Endothelial cell of umbilical vein (primary cell): ENCODE data around the gene MORC1.

Source experiments
- CTCF ChIP-seq, 2 donors: IDR thresholded peaks; 1 replicate in 1 of 2; 2 replicates in 1 of 2; pipeline ENCODE4 v1.5.1; 2011; ENCODE audit warnings: low read length in 2 of 2, mild to moderate bottlenecking in 2 of 2, moderate library complexity in 2 of 2, control low read depth in 1 of 2, inconsistent platforms in 1 of 2, low read depth in 1 of 2; ENCODE audit not compliant: insufficient read depth in 1 of 2; ENCODE audit errors: extremely low read depth in 1 of 2
- EZH2 ChIP-seq: IDR thresholded peaks from 2 replicates; pipeline ENCODE4 v1.6.1; 2012; ENCODE audit warnings: borderline replicate concordance, low read depth, mild to moderate bottlenecking, moderate library complexity, low read length, inconsistent platforms; ENCODE audit not compliant: severe bottlenecking
- MAX ChIP-seq: IDR thresholded peaks from 2 replicates; pipeline ENCODE4 v1.6.1; 2011; ENCODE audit not compliant: insufficient read depth, insufficient read length
- MYC ChIP-seq: IDR thresholded peaks from one replicate; pipeline ENCODE4 v1.6.1; 2011; ENCODE audit warnings: mild to moderate bottlenecking, low read depth, low read length
- POLR2AphosphoS5 ChIP-seq: IDR thresholded peaks from 2 replicates; pipeline ENCODE4 v1.6.1; 2012; ENCODE audit warnings: low read depth, mild to moderate bottlenecking, control low read depth, low read length, moderate library complexity; ENCODE audit not compliant: insufficient read depth

DNA sequence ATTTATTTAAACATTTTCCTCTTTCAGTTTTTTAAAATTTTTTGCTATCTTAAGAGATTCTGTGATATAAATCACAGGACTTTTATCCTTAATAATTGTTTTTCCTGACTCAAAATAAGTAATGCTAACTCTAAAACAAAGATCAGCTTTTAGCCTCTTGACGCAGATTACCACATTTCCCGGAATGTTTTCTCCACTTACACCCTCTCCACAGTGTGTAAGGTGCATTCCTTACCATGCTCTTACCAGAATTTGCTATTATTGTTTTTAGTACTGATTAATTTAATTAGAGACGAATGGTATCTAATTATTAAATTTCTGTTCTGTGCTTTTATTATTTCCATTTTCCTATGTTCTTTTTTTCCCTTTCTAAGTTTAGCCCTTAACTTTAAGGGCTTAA, 199.1 kb downstream of the MORC1 start:
- no peak for TF ChIP-seq CTCF (IDR thresholded peaks at IDR 0.05; ENCODE audit: extremely low read depth in 1 of 2, insufficient read depth in 1 of 2, low read depth in 1 of 2, low read length in 2 of 2)
- TF ChIP-seq POLR2AphosphoS5 = no peak
- TF ChIP-seq MAX = no peak
- no peak for TF ChIP-seq MYC
- no peak for TF ChIP-seq EZH2
